GM18870 (cell line): ENCODE measurements around the gene IFT172.
"Not testable (repeated sequence)": the region's sequence is repeated elsewhere in the genome, so short reads cannot be mapped to it uniquely, and the experiment has no call there.

ENCODE experiments used
- ATAC-seq: cut with Tn5 transposase; IDR thresholded peaks from one replicate; pipeline ENCODE4 v1.9.1; 2021; ENCODE audit warnings: moderate library complexity; ENCODE audit not compliant: unreplicated experiment

The IFT172 gene

DNA sequence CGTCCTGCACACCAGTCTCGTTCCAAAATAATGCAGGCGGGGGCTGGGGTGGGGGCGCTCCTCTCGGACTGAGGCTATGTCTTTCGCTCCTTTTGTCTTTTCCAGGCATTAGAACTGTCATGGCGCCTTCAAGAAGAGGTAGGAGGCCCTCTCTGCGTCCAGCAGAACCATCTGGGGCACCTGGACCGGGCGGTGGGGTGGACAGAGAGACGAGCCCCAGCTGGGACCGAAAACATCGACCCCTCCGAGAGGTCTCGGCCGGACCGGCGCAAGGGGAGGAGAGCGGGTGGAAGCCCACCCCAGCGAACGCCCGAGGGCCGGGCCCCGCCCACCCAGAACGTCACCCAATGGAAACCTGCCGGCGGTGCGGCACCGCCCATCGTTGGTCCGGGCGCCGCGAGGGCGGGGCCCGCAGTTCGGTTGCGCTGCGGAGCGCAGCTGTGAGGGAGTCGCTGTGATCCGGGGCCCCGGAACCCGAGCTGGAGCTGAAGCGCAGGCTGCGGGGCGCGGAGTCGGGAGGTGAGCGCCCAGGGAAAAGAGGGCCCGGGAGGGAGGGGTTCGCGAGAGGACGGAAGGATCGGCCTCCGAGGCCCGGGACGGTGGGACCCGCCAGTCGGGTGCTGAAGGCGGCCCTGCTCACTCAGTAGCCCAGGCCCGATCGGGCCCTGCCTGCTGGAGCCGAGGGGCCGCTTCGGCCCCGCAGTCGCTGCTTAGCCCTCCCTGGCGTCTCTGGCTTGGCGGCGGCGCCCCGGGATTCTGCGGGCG is 61.1 kb downstream of the IFT172 start, which contains the start of gene NRBP1:
Gene NRBP1 (plus strand): TSS at position 419 of the 765 bp plus-strand sequence. CDS start 4,643 bp downstream, outside the sequence.
- ATAC-seq: peak; percentile 78

- ATAC-seq: no peak
These were observed 61.7 kb downstream of the IFT172 start for GRCh38 chr2:27427863-27428212.

- ATAC-seq: not testable (repeated sequence)
These were observed 64.5 kb downstream of the IFT172 start for GRCh38 chr2:27425039-27425438.

GRCh38 chr2:27422958-27423357 is 66.6 kb downstream of the IFT172 start:
- ATAC-seq: no peak

DNA sequence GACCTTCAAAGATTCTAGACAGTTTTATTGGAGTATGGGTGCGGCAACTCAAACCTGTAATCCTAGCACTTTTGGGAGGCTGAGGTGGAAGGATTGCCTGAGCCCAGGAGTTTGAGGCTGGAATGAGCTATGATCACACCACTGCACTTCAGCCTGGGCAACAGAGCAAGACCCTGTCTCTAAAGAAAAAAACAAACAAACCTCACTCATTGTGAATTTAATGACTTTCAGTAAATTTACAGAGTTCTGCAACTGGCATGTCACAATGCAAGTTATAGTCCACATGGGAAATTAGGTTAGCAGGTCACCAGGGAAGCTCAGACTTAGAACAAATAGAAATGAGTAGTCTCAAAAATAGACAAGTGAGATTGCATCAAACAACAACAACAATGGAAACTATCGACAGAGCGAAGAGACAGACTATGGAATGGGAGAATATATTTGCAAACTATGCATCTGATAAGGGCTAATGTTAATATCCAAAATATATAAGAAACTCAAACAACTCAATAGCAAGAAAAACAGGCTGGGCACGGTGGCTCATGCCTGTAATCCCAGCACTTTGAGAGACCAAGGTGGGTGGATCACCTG is 67.8 kb downstream of the IFT172 start:
- ATAC-seq: no peak

- ATAC-seq: no peak
These were observed 68.5 kb downstream of the IFT172 start for GRCh38 chr2:27420996-27421395.

GRCh38 chr2:27416151-27416550 is 73.4 kb downstream of the IFT172 start:
- no peak for ATAC-seq

DNA sequence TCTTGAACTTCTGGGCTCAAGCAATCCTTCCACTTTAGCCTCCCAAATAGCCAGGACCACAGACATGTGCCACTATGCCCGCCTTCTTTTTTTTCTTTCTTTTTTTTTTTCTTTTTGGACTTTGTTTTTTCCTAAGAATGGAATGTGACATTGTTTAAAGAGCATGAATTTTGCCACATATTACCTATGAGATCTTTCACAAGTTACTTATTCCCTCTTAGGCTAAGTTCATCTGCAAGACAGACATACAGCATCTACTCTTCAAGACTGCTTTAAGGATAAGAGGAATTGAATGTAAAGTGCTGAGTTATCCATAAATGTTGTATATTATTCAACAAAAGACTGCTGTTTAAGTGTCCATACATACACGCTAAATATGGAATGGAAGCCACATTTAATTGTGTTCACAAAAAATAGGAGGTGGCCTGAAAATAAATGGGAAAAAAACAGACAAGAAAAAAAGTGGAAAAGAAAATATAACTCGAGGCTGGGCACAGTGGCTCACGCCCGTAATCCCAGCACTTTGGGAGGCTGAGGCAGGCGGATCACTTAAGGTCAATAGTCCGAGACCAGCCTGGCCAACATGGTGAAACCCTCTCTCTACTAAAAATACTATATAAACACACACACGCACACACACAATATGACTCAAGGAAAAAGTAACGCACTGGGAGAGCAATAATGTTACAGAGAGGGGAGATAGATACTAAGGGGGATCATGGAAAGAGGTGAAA is 77.0 kb downstream of the IFT172 start:
- ATAC-seq: no peak

GRCh38 chr2:27409321-27410073 is 80.0 kb downstream of the IFT172 start, which contains the start of gene PPM1G:
PPM1G (minus strand) TSS chr2:27409591; CDS start chr2:27409422, 169 bp downstream.
- peak; percentile 58 for ATAC-seq

DNA sequence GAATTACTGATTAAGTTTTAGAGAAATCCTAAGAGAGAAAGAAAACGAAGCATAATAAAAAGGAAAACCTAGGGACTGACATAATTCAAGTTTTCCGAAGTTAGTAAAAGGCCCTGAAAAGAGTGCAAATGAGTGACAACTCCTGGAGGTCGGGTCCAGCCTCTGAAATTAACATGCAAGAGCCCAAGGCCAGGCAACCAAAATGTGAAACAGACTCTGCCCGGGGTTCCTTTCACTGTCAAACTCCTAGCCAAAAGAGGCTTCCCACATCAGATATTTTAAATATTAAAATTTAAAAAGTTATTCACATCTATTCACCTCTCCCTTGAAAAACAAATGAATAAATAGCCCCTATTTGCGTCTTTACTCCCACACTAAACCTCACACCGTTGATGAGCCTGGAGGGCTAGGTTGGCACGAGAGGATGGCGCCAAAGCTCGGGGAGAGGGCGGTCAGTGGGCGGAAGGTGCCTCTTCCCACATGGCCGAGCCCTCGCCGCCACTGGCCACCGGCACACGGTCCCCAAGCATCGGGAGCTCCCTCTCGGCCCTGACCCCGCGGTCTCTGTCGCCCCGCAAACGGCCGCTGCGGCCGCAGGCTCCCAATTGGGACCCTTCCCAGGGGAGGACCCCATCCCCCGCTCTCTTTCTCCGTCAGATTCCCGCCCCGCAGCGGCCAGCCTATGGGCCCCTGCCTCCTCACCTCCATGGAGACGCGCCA is 80.8 kb downstream of the IFT172 start:
- peak; percentile 30 for ATAC-seq

GRCh38 chr2:27407798-27408491 is 81.6 kb downstream of the IFT172 start:
- no peak for ATAC-seq

DNA sequence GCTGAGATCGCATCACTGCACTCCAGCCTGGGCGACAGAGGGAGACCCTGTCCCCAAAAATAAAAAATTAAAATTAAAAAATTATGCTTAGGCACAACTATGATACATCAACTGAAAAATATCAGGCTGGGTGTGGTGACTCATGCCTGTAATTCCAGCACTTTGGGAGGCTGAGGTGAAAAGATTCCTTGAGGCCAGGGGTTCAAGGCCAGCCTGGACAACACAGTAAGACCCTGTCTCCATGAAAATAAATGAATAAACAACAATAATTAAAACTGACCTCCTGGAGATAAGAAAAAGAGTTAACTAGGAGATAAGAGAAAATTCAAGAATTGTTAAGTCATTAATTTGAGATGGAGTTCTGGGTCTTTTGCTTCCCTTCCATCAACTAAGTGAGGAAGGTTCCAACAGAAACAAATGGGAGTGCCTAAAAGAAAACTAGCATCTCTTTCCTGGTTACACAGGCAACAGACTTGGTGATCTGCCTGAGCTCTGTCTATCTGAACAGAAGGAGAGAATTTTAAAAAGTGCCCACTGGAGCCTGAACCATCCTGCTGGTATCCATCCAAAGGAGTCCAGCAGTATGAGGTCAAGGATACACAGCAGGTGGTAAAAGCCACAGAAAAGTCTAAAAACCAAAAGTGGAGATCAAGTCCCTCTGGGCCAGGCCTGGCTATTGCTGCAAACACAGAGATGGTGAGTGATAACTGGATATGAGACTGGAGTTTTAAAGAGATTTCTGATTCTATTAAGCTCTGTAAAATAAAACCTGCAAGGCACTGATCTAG is 89.0 kb downstream of the IFT172 start:
- ATAC-seq: no peak

- no peak for ATAC-seq
These were observed 90.6 kb downstream of the IFT172 start for GRCh38 chr2:27398962-27399361.
